Brain pericyte (primary cell): ENCODE data around the gene FKRP.
"Not testable (repeated sequence)": the region's sequence is repeated elsewhere in the genome, so short reads cannot be mapped to it uniquely, and the experiment has no call there.

Experiments
- DNase-seq: peaks from one replicate; pipeline ENCODE4 v3.0.0-alpha.2; 2012; ENCODE audit warnings: low read depth, low spot score

The FKRP gene, protein sequence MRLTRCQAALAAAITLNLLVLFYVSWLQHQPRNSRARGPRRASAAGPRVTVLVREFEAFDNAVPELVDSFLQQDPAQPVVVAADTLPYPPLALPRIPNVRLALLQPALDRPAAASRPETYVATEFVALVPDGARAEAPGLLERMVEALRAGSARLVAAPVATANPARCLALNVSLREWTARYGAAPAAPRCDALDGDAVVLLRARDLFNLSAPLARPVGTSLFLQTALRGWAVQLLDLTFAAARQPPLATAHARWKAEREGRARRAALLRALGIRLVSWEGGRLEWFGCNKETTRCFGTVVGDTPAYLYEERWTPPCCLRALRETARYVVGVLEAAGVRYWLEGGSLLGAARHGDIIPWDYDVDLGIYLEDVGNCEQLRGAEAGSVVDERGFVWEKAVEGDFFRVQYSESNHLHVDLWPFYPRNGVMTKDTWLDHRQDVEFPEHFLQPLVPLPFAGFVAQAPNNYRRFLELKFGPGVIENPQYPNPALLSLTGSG

DNA sequence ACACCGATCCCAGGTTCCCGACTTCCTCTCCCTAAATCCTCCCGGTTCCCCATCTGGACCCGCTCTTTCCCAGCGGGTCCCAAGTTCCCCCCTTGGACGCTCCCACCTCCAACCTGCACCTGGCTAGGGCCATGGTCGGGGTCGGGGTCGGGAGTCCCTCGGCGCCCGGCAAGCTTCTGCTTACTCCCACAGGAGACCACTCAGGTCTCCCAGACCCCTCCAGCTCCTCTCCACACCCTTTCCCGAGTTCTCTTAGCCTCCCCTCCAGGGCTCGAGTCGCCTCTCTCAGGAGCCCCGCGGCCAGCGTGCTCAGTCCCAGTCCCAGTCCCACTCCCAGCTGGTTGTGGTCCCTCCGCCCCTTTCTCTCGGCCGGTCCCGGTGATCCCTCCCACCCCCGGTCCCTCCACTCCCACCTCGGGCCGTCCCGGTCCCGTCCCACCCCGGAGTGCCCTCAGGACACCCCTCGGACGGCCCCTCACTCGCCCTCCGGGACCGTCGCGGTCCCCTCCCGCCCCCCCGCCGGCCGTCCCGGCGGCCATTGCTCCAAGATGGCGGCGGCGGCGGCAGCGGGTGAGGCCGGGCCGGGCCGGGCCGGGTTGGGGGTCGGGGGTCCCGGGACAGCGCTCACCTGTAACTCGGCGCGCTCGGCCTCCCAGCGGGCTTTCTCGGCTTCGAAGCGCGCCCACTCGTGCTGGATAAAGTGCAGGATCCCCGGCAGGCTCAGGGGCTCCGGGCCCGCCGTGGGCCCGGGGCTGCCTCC lies at the start of gene FKRP:
FKRP (plus strand) TSS at position 537 of the 760 bp plus-strand sequence. CDS start 9,394 bp downstream, outside the sequence.
- DNase-seq, result no peak

DNA sequence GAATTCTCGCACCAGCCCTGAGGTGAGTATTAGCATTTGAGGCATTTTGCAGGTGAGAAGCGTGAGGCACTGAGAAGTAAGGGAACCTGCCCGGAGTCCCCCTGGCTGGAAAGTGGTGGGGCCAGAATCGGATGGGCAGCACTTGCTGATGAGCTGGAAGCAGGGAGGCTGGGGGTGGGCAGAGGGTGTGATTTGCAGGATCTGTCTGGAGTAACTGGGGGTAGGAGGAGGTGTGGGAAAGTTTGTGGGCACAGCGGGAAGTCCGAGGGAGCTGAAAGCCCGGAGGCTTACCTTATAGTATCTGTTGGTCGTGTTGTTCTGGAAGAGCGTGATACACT lies 49.0 kb upstream of the FKRP start:
- no peak for DNase-seq

DNA sequence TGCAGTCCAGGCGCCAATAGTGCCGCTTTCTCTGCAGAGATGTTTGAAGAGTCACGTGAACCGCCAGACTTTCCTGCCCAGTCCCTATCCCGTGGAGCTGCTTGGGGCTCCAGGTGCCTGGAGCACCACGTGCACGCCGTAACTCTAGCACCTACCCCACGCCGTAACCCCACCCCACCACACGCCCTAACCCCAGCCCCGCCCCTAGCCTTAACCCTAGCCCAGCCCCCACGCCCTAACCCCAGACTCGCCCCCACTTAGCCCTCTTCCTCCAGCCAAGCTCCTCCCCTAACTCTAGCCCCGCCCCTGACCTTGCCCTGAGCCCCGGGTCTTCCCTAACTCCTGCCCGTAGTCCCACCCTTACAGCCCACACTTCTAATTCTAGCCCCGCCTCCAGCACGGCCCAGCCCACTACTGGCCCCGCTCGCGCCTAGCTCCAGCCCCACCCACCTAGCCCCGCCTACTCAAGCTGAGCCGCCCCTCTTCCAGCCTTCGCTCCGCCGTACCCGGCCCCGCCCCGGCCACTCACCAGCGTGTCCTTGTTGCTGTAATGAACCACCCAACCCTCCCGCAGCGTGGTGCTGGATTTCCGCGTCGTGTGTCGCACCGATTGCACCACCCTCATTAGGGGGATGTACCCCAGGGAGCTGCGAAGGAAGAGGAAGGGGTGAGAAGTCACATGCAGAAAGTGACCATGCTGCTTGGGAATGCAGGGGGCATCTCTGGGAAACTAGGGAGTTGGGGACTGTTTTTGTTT lies 48.5 kb upstream of the FKRP start:
- DNase-seq, result no peak

DNA sequence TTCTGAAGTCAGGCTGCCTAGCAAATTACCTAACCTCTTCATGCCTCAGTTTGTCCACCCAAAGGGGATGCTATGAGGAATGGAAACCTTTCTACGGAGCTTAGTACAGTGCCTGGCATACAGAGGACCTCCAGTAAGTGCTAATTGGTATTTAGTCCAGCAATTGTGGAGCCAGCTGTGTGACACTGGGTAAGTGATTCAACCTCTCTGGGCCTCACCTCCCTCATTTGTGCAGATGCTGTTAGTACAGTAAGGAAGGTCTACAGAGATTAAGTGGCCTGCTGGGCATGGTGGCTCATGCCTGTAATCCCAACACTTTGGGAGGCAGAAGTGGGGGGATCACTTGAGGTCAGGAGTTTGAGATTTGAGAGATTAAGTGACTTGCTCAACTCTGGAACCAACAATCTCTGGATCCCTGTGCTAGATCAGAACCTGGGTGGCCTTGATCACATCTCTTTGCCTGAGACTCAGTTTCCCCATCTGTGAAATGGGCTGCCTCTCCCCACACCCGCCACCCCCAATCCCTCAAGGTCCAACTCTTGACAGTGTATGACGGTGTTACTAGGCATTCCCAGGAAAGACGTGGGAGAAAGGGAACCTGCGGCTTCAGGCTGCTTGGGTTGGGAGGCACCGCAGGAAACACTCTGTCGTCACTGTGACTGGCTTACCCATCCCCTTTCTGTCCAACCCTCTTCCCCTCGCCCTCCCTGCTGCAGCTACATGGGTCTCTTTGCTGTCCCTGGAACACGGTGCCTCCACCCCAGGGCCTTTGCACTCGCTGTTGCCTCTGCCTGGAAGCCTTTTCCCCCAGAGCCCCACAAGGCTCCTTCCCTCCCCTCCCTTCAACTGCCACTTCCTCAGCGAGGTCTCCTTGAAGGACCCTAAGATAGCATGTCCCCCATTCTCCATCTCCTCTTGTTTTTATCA lies 47.2 kb upstream of the FKRP start:
- no peak for DNase-seq

DNA sequence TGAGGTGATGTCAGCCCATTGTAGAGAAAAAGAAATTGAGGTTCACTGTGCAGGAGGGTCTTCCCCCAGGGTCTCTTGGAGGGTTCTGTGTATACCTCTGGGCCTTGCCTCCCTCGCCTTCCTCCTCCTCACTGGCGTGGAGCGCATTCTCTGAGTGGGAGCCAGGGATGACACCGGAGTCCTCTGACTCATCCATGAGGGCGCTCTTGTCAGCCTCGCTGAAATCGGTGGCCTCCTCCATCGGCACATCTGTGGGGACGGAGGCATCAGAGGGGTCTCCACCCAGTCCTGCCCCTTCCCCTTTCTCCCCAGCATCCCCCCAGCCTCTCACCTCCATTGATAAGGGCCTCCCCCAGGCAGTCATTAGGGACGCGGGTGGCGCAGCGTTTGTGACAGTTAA lies 45.2 kb upstream of the FKRP start:
- DNase-seq, result no peak

DNA sequence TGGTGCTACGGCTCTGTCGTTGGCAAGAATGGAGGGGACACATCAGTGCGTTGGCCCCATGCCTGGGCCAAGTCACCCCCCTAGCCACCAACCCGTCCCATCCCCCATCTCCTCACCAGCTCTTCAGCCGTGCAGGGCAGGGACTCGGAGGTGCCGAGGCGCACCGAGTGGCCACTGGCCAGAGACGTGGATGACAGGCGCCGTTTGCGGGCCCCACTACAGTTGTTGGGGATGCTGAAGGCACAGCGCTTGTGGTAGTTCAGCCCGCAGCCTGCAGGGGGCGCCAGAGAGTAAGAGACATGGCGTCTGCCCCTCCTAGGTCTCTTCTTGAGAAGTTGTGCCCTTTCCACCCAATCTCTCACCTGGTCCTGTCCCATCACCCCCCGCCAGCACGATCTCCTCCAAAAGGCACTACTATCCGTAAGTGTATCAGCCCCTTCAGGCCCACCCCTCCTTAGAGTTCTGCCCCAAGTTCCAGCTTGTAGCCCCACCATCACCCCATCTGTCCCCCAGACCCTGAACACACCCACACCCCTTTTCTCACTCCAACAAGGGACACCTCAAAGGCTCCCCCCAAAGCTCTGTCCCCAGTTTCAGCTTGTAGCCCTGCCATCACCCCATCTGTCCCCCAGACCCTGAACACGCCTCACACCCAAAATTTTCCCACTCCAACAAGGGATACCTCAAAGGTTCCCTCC lies 41.3 kb upstream of the FKRP start:
- no peak for DNase-seq

DNA sequence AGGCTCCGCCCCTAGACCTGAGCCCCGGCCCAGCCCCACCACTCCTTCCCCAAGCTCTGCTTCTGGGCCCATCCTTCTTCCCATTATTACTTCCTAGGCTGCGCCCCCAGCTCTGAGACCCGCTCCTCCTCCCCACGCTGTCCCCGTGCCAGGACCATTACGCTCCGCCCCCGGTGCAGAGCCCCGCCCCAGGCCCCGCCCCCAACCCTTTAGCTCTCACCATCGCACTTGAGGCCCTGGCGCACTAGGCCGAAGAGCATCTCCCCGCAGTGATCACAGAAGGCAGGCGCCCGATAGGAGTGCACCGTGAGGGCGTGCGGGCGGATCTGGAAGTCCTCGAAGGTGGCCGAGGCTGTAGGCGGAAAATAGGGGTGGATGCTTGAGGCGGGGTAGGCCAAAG lies 35.2 kb upstream of the FKRP start:
- DNase-seq, result no peak

DNA sequence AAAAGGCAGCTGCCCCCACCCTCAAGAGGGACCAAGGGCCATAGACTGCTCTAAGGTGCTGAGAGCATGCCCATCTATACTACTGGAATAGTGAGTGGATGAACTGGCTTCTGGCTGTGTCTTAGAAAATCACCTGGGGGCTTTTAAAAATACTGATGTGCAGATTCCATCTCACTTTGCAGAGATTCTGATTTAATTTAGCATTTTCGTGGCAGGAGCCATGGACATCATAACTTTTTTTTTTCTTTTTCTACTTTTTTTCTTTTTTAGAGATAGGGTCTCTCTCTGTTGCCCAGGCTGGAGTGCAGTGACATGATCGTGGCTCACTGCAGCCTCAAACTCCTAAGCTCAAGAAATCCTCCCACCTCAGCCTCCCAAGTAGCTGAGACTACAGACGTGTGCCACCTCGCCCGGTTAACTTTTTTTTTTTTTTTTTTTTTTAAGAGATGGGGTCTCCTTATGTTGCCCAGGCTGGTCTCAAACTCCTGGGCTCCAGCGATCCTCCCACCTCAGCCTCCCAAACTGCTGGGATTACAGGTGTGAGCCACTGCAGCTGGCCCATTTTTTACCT lies 33.0 kb upstream of the FKRP start:
- not testable (repeated sequence) for DNase-seq

DNA sequence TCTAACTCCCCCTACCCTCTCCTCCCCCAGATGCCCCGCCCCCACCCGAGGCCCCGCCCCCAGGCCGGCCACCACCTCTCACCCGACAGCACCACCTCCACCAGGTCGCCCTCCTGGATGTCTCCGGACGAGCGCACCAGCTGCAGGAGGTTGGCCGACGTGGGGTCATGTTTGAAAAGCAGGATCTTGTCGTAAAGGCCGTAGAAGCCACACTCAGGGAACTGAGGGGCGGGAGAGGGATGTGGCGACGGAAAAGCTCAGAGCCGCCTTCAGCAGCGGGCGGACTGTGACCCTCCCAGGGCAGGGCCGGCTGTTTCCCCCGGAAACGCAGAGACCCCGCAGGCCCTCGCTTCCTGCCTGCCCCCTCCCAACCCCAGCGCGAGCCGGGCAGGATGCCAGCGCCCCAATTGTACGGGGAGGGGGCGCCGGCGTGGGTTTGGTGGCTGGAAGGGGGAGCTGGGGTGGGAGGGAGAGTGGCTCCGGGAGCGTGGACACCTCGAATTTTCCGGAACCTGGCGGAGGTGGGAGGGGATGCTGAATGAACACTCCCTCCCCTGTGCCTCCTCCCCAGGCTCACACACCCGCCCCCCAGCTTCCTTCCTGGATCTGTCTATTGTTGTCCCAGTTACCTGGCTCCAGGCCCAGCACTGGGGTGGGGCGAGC lies 31.9 kb upstream of the FKRP start:
- no peak for DNase-seq

DNA sequence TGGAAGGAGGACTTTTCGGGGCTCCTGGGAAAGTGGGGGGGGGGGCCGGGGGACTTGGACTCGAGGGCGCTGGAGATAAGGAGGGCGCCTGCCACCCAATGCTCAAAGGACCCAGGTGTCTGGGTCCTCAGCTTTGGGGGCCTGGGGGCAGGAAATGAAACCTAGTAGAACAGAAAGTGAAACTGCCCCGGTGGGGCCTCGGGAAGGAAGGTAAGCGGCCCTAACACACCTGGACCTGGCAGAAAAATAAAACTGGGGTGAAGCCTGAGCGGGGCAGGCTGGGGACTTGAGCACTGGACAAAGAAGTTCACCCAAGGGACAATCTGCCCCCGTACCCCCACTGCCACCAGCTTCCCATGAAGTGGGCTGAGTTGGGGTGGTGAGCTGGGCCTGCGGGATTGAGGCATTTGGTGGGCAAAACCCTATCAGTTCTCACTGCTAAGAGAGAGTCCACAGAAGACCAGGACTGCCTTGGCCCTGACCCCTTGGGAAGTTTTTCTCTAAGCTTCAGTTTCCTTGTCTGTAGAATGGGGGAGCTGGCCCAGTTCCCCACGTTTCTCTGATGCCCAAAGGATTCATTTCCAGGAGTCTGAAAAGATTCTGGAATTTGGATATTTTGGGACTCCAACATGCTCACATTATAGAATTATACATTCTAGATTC lies 31.3 kb upstream of the FKRP start:
- DNase-seq, result no peak

DNA sequence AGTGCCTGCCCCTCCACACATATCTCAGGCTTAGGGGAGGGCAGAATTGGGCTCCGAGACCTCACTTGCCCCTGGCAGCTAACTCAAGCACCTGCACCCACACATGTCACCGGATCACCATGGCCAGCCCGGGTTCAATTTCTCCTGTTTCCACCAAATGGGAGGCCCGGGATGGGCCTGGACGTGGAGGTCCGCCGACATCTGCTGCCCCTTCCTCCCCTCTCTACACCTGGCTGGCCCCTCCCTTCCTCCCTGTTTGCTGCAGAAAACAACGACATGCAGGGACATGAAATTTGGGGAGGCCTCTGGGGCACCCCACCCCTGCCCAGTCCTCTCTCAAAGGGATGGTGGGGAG lies 30.3 kb upstream of the FKRP start:
- DNase-seq, result no peak

DNA sequence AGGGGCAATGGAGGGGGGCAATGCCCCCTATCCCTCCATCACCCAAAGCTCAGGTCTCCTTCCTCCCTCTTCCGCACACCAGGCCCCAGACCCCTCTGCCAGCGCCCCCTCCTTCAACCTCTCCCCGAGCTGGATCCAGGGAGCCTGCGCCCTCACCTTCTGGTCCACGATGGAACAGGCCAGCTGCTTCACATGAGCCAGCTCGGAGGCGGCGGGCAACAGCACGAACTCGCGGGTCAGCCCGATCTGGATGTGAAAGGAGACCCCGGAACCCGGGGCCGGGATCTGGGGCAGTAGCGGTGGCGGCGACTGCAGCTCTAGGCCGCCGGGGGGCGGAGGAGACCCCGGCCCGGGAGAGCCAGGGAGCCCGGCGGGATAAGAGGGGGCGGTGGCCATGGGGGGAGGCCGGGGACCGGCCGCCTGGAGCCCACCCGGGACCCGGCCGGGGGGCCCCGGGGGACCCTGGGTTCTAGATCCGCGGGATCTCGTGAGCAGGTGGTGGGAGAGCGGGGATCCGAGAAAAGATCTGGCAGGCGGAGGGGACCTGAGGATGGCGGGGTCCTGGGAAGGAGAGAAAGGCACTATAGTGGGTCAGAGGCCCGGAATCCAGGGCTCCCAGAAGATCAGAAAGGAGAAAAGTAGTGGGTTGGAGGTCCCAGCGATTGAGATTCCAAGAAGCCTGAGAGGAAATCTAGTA lies 29.7 kb upstream of the FKRP start:
- DNase-seq, result no peak

DNA sequence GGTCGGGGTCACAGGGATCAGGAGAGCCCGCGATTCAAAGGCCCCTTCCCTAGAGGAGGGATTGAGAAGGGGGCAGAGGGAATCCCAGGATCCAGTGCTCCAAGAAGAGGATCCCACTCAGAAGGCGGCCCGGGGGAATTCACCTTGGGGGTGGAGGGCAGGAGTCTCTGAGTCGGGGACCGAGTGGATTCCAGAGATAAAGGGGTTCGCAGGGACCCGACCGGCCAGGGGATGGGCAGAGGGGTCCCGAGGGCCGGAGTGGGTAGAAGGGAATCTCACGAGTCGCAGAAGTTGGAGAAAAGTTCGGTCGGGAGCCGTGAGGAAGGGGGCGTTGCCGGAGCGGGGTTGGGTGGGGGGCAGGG lies 29.2 kb upstream of the FKRP start:
- no peak for DNase-seq

DNA sequence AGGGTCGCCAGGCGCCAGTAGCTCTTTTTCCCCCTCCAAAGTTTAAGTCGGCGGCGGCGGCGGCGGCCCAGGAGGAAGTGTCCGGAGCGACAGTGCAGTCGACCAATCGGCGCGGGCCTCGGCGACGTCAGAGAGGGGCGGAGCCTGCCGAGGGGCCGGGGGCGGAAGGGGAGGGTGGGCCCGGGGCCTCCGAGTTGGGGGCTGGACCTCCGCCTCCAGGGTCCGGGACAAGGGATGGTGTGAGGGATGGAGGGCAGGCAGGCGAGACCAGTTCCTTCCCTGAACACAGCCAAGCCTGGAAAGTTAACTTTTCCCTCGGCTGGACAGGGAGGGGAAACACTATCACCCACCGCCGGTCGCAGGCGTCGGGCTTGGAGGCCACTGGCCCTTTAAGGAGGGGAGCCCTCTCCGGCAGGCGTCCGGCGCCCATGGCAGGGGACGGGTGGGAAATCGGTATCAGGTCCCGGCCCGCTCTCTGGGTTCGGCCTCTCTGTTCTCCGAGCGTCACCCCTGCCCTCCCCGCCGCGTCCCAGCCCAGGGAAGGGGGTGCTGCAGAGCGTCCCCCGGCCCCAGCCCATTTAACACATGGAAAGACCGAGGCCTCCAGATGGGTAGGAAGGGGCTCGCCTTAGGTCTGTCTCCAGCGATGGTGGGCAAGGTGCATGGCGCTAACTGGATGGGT lies 28.7 kb upstream of the FKRP start, which contains the start of gene PRKD2:
PRKD2 (minus strand) TSS at position 81 of the 682 bp plus-strand sequence. CDS start 744 bp downstream, outside the sequence.
- DNase-seq, result no peak

DNA sequence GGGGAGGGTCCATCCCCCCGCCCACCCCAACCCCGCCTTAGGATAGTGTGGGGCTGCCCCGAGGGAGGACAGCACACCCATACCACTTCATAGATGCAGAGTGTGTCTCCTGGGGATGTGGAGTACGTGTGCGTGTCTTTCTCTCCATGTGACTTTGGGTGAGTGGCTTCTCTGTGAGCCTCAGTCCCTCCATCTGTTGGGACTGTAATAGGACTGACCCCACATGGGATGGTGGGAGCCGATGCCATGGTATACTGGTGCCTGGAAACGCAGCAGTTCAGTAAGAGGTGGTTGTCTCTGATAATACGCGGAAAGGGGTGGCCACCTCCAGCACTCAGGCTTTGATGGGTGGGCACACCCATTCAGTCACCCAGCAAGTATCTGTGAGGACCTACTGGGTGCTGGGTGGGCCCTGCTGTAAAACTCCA lies 28.1 kb upstream of the FKRP start:
- no peak for DNase-seq

DNA sequence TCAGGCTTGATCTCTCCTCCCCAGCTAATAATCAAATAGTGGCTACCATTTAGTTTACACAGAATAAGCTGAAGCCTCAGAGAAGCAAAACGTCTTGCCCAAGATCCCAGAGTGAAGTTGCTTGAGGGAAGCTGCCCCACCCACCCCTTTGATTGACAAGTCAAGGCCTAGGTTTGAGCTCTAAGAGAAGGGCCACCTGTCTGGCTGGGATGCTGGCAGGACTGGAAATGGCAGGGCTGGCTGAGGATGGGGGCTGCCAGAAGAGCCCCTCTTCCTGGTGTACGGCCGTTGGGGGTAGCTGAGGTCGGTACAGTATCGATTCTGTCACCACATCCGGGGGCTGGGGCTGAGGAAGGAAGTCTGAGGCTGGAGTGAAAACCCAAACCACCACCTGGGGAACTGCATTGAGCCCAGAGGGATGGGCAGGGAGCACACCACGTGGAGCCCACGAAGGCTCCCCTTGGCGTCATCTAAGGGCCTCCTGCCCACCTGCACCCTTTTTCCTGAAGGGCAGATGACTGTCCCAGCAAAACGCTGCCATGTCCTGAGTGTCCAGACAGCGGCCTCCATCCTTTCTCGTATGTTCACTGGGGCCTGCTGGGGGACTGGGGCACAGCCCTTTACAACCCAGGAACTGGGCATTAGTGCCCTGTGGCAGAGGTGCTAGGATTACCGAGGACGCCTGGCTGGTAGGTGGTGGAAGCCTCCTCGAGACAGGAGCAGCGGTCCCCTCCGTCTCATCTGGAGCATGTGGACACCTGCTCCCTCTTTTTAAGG lies 27.5 kb upstream of the FKRP start:
- DNase-seq, result no peak
